WTC11 (cell line): ENCODE data around the gene UROC1. TPM values are rescaled to one million over a fixed set of nuclear protein-coding genes. Genes with fewer than 3 reads are reported as not detected.

Experiments used
- ATAC-seq: fragments of 200-7000 bp; cut with Tn5 transposase; 2 replicates; pipeline ENCODE4 v1.10.0; 2021; ENCODE audit warnings: mild to moderate bottlenecking, moderate library complexity
- CTCF ChIA-PET: fragments of 300-600 bp; sonication (Branson Sonifier 250); formaldehyde crosslinking; loops from one replicate; lab custom pipeline; 2021; ENCODE audit warnings: antibody characterized with exemption; lab: Charles Lee
- POLR2A ChIA-PET: fragments of 350-600 bp; sonication (Branson Sonifier 250); formaldehyde crosslinking; loops from one replicate; lab custom pipeline; 2021; ENCODE audit warnings: antibody characterized with exemption; lab: Charles Lee
- DNase-seq: peaks from one replicate; pipeline ENCODE4 v3.0.0; 2021; ENCODE audit warnings: low spot score
- H3K27ac Mint-ChIP-seq: 2 replicates; pipeline ENCODE4 v1.8.0; 2021; ENCODE audit warnings: mixed read lengths
- H3K27me3 Mint-ChIP-seq: 2 replicates; pipeline ENCODE4 v1.8.0; 2021; ENCODE audit warnings: low read depth, mild to moderate bottlenecking, moderate library complexity, mixed read lengths
- H3K36me3 Mint-ChIP-seq: 2 replicates; pipeline ENCODE4 v1.8.0; 2021; ENCODE audit warnings: mixed read lengths
- H3K4me1 Mint-ChIP-seq: 2 replicates; pipeline ENCODE4 v1.8.0; 2022; ENCODE audit warnings: mixed read lengths
- H3K4me3 Mint-ChIP-seq: 2 replicates; pipeline ENCODE4 v1.8.0; 2021; ENCODE audit warnings: mild to moderate bottlenecking, moderate library complexity, mixed read lengths
- H3K9me3 Mint-ChIP-seq: 2 replicates; pipeline ENCODE4 v1.8.0; 2021; ENCODE audit warnings: mixed read lengths
- FOXP1 ChIP-seq: sonication (generic); formaldehyde crosslinking; IDR thresholded peaks from 2 replicates; pipeline ENCODE4 v1.8.0; 2022; ENCODE audit warnings: missing genetic modification reagents, mild to moderate bottlenecking, moderate library complexity, borderline replicate concordance
- OVOL2 ChIP-seq: fragments of 250-450 bp; sonication (Bioruptor Pico); IDR thresholded peaks from 2 replicates; pipeline ENCODE4 v1.9.0; 2021; ENCODE audit warnings: mild to moderate bottlenecking, borderline replicate concordance
- SMAD3 ChIP-seq: sonication (generic); formaldehyde crosslinking; IDR thresholded peaks from 2 replicates; pipeline ENCODE4 v1.8.0; 2022; ENCODE audit warnings: missing genetic modification reagents, mild to moderate bottlenecking, borderline replicate concordance
- TCF7 ChIP-seq: sonication (generic); formaldehyde crosslinking; IDR thresholded peaks from 2 replicates; pipeline ENCODE4 v1.8.0; 2022; ENCODE audit warnings: mild to moderate bottlenecking, low read depth, missing genetic modification reagents, moderate library complexity
- TEAD1 ChIP-seq: sonication (generic); formaldehyde crosslinking; IDR thresholded peaks from 2 replicates; pipeline ENCODE4 v1.8.0; 2022; ENCODE audit warnings: mild to moderate bottlenecking, missing genetic modification reagents
- ZNF121 ChIP-seq: sonication (generic); formaldehyde crosslinking; IDR thresholded peaks from 2 replicates; pipeline ENCODE4 v1.8.0; 2023; ENCODE audit warnings: missing genetic modification reagents
- ZNF423 ChIP-seq: fragments of 250-450 bp; sonication (Bioruptor Pico); IDR thresholded peaks from 2 replicates; pipeline ENCODE4 v2.1.2; 2022; ENCODE audit warnings: mild to moderate bottlenecking, moderate library complexity
- total RNA-seq: library from RNA; stranded (reverse); gene quantifications from 3 replicates; pipeline ENCODE4 v1.2.3, GENCODE V29; 2021
- TF ChIP-seq, protein P1 (sequence below): sonication (generic); formaldehyde crosslinking; IDR thresholded peaks from 2 replicates; pipeline ENCODE4 v1.8.1; 2023; ENCODE audit warnings: mild to moderate bottlenecking, moderate library complexity, missing genetic modification reagents
- TF ChIP-seq, protein P2 (sequence below): fragments of 250-450 bp; sonication (Bioruptor Pico); IDR thresholded peaks from 2 replicates; pipeline ENCODE4 v1.9.0; 2021; ENCODE audit warnings: mild to moderate bottlenecking, borderline replicate concordance
- TF ChIP-seq, protein P3 (sequence below): sonication (generic); formaldehyde crosslinking; IDR thresholded peaks from 2 replicates; pipeline ENCODE4 v1.8.0; 2023; ENCODE audit warnings: mild to moderate bottlenecking, missing genetic modification reagents
- TF ChIP-seq, protein P4 (sequence below): sonication (generic); formaldehyde crosslinking; IDR thresholded peaks from 2 replicates; pipeline ENCODE4 v1.8.1; 2022; ENCODE audit warnings: low read depth, mild to moderate bottlenecking, moderate library complexity, missing genetic modification reagents, borderline replicate concordance
- TF ChIP-seq, protein P5 (sequence below): sonication (generic); formaldehyde crosslinking; IDR thresholded peaks from 2 replicates; pipeline ENCODE4 v1.8.1; 2023; ENCODE audit warnings: mild to moderate bottlenecking, missing genetic modification reagents
- TF ChIP-seq, protein P6 (sequence below): sonication (generic); formaldehyde crosslinking; IDR thresholded peaks from 2 replicates; pipeline ENCODE4 v1.8.0; 2022; ENCODE audit warnings: mild to moderate bottlenecking, missing genetic modification reagents
- TF ChIP-seq, protein P7 (sequence below): fragments of 250-450 bp; sonication (Bioruptor Pico); IDR thresholded peaks from 2 replicates; pipeline ENCODE4 v1.9.0; 2021; ENCODE audit warnings: mild to moderate bottlenecking
- TF ChIP-seq, protein P8 (sequence below): fragments of 250-450 bp; sonication (Bioruptor Pico); IDR thresholded peaks from 2 replicates; pipeline ENCODE4 v1.8.0; 2021; ENCODE audit warnings: mild to moderate bottlenecking
- TF ChIP-seq, protein P9 (sequence below): fragments of 250-450 bp; sonication (Bioruptor Pico); conservative IDR thresholded peaks from 2 replicates; pipeline ENCODE4 v1.9.0; 2021; ENCODE audit warnings: mild to moderate bottlenecking

UROC1 gene
- total RNA-seq, 1 experiment from 2014 or later, result not detected

DNA sequence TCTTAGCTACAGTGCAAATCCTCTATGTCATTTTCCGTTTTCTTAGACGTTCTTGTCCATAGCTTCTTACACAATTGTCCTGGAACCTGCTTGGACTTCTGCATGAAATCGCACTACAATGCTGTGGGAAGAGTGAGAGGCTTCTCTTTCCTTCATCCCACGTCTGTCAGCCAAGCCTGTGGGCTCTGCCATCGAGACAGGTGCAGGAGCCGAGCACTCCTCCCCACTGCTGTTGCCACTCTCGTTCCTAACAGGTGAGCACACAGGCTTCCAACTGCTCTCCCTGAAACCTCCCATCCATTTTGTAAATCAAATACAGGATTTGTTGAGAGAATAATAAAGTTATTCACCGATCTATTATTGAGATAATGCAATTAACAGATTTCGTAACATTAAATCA lies 65.4 kb downstream of the UROC1 start (continued):
- TF ChIP-seq TCF7 (CRISPR knock-in tag), result no peak
- TF ChIP-seq, protein P1, sequence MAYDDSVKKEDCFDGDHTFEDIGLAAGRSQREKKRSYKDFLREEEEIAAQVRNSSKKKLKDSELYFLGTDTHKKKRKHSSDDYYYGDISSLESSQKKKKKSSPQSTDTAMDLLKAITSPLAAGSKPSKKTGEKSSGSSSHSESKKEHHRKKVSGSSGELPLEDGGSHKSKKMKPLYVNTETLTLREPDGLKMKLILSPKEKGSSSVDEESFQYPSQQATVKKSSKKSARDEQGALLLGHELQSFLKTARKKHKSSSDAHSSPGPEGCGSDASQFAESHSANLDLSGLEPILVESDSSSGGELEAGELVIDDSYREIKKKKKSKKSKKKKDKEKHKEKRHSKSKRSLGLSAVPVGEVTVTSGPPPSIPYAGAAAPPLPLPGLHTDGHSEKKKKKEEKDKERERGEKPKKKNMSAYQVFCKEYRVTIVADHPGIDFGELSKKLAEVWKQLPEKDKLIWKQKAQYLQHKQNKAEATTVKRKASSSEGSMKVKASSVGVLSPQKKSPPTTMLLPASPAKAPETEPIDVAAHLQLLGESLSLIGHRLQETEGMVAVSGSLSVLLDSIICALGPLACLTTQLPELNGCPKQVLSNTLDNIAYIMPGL (CRISPR knock-in tag), result no peak
- TF ChIP-seq, protein P2, sequence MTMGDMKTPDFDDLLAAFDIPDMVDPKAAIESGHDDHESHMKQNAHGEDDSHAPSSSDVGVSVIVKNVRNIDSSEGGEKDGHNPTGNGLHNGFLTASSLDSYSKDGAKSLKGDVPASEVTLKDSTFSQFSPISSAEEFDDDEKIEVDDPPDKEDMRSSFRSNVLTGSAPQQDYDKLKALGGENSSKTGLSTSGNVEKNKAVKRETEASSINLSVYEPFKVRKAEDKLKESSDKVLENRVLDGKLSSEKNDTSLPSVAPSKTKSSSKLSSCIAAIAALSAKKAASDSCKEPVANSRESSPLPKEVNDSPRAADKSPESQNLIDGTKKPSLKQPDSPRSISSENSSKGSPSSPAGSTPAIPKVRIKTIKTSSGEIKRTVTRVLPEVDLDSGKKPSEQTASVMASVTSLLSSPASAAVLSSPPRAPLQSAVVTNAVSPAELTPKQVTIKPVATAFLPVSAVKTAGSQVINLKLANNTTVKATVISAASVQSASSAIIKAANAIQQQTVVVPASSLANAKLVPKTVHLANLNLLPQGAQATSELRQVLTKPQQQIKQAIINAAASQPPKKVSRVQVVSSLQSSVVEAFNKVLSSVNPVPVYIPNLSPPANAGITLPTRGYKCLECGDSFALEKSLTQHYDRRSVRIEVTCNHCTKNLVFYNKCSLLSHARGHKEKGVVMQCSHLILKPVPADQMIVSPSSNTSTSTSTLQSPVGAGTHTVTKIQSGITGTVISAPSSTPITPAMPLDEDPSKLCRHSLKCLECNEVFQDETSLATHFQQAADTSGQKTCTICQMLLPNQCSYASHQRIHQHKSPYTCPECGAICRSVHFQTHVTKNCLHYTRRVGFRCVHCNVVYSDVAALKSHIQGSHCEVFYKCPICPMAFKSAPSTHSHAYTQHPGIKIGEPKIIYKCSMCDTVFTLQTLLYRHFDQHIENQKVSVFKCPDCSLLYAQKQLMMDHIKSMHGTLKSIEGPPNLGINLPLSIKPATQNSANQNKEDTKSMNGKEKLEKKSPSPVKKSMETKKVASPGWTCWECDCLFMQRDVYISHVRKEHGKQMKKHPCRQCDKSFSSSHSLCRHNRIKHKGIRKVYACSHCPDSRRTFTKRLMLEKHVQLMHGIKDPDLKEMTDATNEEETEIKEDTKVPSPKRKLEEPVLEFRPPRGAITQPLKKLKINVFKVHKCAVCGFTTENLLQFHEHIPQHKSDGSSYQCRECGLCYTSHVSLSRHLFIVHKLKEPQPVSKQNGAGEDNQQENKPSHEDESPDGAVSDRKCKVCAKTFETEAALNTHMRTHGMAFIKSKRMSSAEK (CRISPR knock-in tag), result no peak
- TF ChIP-seq, protein P3, sequence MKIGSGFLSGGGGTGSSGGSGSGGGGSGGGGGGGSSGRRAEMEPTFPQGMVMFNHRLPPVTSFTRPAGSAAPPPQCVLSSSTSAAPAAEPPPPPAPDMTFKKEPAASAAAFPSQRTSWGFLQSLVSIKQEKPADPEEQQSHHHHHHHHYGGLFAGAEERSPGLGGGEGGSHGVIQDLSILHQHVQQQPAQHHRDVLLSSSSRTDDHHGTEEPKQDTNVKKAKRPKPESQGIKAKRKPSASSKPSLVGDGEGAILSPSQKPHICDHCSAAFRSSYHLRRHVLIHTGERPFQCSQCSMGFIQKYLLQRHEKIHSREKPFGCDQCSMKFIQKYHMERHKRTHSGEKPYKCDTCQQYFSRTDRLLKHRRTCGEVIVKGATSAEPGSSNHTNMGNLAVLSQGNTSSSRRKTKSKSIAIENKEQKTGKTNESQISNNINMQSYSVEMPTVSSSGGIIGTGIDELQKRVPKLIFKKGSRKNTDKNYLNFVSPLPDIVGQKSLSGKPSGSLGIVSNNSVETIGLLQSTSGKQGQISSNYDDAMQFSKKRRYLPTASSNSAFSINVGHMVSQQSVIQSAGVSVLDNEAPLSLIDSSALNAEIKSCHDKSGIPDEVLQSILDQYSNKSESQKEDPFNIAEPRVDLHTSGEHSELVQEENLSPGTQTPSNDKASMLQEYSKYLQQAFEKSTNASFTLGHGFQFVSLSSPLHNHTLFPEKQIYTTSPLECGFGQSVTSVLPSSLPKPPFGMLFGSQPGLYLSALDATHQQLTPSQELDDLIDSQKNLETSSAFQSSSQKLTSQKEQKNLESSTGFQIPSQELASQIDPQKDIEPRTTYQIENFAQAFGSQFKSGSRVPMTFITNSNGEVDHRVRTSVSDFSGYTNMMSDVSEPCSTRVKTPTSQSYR (CRISPR knock-in tag), result no peak

DNA sequence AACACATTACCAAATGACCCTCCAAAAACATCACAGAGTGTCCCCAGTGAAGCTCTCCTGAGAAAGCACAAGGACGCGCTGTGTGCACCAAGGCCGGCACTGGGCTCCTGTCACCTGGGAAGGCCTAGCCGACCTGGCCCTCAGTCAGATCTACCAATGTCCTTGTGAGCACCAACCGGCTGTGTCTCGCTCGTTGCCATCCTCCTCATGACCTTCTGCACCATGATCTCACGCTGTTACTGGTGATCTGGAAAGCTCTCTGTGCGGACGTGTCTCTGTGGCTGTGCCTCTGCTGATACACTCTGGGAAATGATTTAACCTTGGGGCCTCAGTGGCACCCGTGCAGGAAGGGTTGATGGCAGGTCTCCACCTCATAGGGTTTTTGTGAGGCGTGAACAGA lies 66.1 kb downstream of the UROC1 start:
- Mint-ChIP-seq H3K27ac (no peak overlapping the region), H3K4me3 (no peak overlapping the region), H3K4me1 (peaks cover 8% of the 10 kb centered on the region), H3K27me3 (no peaks in the 10 kb centered on the region), H3K36me3 (peaks cover 33% of the 10 kb centered on the region), H3K9me3 (no peaks in the 10 kb centered on the region)
- ATAC-seq (no peak), DNase-seq (no peak)
- CTCF ChIA-PET, result interaction anchor here (0.6 kb wide), 1 partner anchor 1141 kb away, joined by 3 read pairs; no protein-coding TSS in a partner anchor
- POLR2A ChIA-PET, result no interaction called here
- no peak for TF ChIP-seq ZNF121 (CRISPR knock-in tag)
- TF ChIP-seq, protein P4, sequence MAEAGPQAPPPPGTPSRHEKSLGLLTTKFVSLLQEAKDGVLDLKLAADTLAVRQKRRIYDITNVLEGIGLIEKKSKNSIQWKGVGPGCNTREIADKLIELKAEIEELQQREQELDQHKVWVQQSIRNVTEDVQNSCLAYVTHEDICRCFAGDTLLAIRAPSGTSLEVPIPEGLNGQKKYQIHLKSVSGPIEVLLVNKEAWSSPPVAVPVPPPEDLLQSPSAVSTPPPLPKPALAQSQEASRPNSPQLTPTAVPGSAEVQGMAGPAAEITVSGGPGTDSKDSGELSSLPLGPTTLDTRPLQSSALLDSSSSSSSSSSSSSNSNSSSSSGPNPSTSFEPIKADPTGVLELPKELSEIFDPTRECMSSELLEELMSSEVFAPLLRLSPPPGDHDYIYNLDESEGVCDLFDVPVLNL (CRISPR knock-in tag), result no peak
- TF ChIP-seq, protein P5, sequence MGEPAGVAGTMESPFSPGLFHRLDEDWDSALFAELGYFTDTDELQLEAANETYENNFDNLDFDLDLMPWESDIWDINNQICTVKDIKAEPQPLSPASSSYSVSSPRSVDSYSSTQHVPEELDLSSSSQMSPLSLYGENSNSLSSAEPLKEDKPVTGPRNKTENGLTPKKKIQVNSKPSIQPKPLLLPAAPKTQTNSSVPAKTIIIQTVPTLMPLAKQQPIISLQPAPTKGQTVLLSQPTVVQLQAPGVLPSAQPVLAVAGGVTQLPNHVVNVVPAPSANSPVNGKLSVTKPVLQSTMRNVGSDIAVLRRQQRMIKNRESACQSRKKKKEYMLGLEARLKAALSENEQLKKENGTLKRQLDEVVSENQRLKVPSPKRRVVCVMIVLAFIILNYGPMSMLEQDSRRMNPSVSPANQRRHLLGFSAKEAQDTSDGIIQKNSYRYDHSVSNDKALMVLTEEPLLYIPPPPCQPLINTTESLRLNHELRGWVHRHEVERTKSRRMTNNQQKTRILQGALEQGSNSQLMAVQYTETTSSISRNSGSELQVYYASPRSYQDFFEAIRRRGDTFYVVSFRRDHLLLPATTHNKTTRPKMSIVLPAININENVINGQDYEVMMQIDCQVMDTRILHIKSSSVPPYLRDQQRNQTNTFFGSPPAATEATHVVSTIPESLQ, result no peak
- TF ChIP-seq, protein P6, sequence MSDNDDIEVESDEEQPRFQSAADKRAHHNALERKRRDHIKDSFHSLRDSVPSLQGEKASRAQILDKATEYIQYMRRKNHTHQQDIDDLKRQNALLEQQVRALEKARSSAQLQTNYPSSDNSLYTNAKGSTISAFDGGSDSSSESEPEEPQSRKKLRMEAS (CRISPR knock-in tag), result no peak
- TF ChIP-seq SMAD3, result no peak
- TF ChIP-seq, protein P1 (CRISPR knock-in tag), result no peak
- TF ChIP-seq FOXP1, result no peak
- TF ChIP-seq, protein P7, sequence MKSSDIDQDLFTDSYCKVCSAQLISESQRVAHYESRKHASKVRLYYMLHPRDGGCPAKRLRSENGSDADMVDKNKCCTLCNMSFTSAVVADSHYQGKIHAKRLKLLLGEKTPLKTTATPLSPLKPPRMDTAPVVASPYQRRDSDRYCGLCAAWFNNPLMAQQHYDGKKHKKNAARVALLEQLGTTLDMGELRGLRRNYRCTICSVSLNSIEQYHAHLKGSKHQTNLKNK (CRISPR knock-in tag), result no peak
- TF ChIP-seq ZNF423, result no peak
- no peak for TF ChIP-seq TEAD1
- no peak for TF ChIP-seq OVOL2 (CRISPR knock-in tag)
- TF ChIP-seq, protein P8, sequence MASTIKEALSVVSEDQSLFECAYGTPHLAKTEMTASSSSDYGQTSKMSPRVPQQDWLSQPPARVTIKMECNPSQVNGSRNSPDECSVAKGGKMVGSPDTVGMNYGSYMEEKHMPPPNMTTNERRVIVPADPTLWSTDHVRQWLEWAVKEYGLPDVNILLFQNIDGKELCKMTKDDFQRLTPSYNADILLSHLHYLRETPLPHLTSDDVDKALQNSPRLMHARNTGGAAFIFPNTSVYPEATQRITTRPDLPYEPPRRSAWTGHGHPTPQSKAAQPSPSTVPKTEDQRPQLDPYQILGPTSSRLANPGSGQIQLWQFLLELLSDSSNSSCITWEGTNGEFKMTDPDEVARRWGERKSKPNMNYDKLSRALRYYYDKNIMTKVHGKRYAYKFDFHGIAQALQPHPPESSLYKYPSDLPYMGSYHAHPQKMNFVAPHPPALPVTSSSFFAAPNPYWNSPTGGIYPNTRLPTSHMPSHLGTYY, result no peak
- TF ChIP-seq, protein P9, sequence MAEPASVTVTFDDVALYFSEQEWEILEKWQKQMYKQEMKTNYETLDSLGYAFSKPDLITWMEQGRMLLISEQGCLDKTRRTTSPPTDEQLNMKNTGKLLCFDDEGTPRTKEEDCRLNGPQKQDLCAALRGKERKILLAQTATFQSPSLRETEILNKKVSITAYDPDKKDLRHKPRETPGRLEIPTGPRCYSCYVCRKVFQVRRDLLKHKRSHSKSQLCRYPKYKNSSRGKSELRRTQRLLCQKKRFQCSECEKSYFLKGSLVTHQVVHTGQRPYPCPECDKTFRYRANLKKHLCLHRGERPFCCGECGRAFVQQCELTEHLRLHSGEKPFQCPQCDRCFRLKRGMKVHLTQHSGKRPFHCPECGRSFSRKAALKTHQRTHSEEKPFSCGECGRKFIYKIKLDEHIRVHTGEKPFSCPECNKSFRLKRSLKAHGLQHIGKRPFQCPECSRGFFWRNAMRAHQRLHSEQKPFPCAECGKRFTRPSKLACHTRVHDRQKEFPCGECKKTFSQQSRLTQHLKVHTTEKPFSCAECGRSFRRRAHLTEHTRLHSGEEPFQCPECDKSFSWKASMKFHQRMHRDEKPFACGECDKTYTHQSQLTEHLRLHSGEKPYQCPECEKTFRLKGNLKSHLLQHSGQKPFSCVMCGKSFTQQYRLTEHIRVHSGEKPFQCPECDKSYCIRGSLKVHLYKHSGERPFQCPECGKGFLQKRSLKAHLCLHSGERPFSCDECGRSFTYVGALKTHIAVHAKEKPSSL, result no peak
